Transverse colon (tissue), 3 donors: ENCODE measurements around the gene ZNF236.

Source experiments
- CTCF ChIP-seq, 5 experiments: fragments of 200-600 bp in 3 of 5; fragments of 450-650 bp in 2 of 5; sonication (generic) in 3 of 5; IDR thresholded peaks; 1 replicate in 2 of 5; 2 replicates in 3 of 5; pipeline ENCODE4 v1.5.1; 2016 to 2017; ENCODE audit warnings: antibody characterized with exemption in 5 of 5, inconsistent platforms in 3 of 5, mild to moderate bottlenecking in 2 of 5, moderate library complexity in 1 of 5
- POLR2A ChIP-seq: fragments of 450-650 bp; IDR thresholded peaks from one replicate; pipeline ENCODE4 v1.6.1; 2016; ENCODE audit warnings: antibody characterized with exemption, mild to moderate bottlenecking, moderate library complexity

- TF ChIP-seq CTCF (IDR thresholded peaks at IDR 0.05) (no peak), POLR2A (no peak)
Measured at GRCh38 chr18:76846217-76846616, 23.9 kb downstream of the ZNF236 start.
